ENCODE results near the gene TGFBR1.

TGFBR1 gene

GRCh38 chr9:99104459-99105151 lies at the start of gene TGFBR1:
Gene TGFBR1 (plus strand): TSS chr9:99105113. CDS start chr9:99105206, 93 bp downstream.
- Histone ChIP-seq H3K9me3 (ENCODE audit: control insufficient read depth, insufficient read depth, low read depth, low read length) (no peaks in the 10 kb centered on the region), H3K36me3 (ENCODE audit: control insufficient read depth, insufficient read depth, low read length) (no peaks in the 10 kb centered on the region), H3K9ac (ENCODE audit: low read length) (peak within 1 kb of the TSS; percentile 72), H3K27me3 (ENCODE audit: control insufficient read depth, insufficient read depth, low read length) (0 out of 2 replicates have a peak, but pooled peaks cover 5% of the 10 kb centered on the region), H3K27ac (ENCODE audit: low read depth, low read length) (peak within 1 kb of the TSS; percentile 64), H3K4me3 (ENCODE audit: low read depth, low read length) (peak within 1 kb of the TSS; percentile 92), H3K4me1 (ENCODE audit: control insufficient read depth, insufficient read depth, low read length) (peaks cover 29% of the 10 kb centered on the region)

DNA sequence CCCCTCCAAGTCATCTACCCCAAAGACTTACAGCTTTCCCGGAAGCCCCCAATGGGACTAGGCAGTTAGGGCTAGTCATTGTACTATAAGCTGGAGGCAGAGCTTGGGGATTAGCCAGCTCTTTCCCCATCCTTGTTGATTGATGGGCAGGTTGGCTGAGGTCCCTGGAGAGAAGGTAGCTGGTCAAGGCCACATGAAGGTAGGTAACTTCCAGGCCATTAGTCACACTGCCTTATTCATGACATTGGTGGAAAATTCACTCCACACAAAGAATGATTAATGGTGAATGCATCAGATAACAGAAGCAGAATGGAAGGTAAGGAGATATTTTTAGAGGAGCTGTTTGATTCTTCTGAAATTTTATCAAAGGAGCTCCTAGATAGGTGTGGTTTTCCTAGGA lies 49.5 kb upstream of the TGFBR1 start:
- no peaks in the 10 kb centered on the region for H3K27me3 ChIP-seq (ENCODE audit: control insufficient read depth, insufficient read depth, low read length)
- no peak overlapping the region for H3K9ac ChIP-seq (ENCODE audit: low read length)
- H3K4me1 ChIP-seq (ENCODE audit: control insufficient read depth, insufficient read depth, low read length) = no peaks in the 10 kb centered on the region; the same call in 1 of the 2 replicates
- H3K9me3 ChIP-seq (ENCODE audit: control insufficient read depth, insufficient read depth, low read depth, low read length) = no peaks in the 10 kb centered on the region
- no peak overlapping the region for H3K4me3 ChIP-seq (ENCODE audit: low read depth, low read length)
- H3K36me3 ChIP-seq (ENCODE audit: control insufficient read depth, insufficient read depth, low read length) = no peaks in the 10 kb centered on the region
- H3K27ac ChIP-seq (ENCODE audit: low read depth, low read length) = no peak overlapping the region

DNA sequence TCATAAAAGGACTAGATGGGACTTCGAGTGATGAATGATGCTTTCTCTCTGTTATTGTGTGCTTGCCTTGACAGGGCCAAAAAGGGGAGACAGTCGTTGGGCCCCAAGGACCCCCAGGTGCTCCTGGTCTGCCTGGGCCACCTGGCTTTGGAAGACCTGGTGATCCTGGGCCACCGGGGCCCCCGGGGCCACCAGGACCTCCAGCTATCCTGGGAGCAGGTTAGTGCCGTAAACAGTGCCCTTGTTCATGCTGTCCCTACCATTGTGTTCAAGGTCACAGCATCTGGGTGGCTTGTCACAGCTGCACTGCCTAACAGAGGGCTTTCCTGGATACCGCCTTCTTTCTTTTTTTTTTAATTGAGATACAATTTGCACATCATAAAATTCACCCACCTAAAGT lies 48.7 kb upstream of the TGFBR1 start:
- H3K4me3 ChIP-seq (ENCODE audit: low read depth, low read length) = no peak overlapping the region
- H3K9me3 ChIP-seq (ENCODE audit: control insufficient read depth, insufficient read depth, low read depth, low read length) = no peaks in the 10 kb centered on the region
- H3K27me3 ChIP-seq (ENCODE audit: control insufficient read depth, insufficient read depth, low read length) = no peaks in the 10 kb centered on the region
- no peaks in the 10 kb centered on the region; the same call in 1 of the 2 replicates for H3K4me1 ChIP-seq (ENCODE audit: control insufficient read depth, insufficient read depth, low read length)
- no peak overlapping the region for H3K27ac ChIP-seq (ENCODE audit: low read depth, low read length)
- H3K9ac ChIP-seq (ENCODE audit: low read length) = no peak overlapping the region
- no peaks in the 10 kb centered on the region for H3K36me3 ChIP-seq (ENCODE audit: control insufficient read depth, insufficient read depth, low read length)

- Histone ChIP-seq H3K9me3 (ENCODE audit: control insufficient read depth, insufficient read depth, low read depth, low read length) (no peaks in the 10 kb centered on the region), H3K4me3 (ENCODE audit: low read depth, low read length) (no peak overlapping the region), H3K9ac (ENCODE audit: low read length) (no peak overlapping the region), H3K27ac (ENCODE audit: low read depth, low read length) (no peak overlapping the region), H3K36me3 (ENCODE audit: control insufficient read depth, insufficient read depth, low read length) (no peaks in the 10 kb centered on the region), H3K27me3 (ENCODE audit: control insufficient read depth, insufficient read depth, low read length) (no peaks in the 10 kb centered on the region), H3K4me1 (ENCODE audit: control insufficient read depth, insufficient read depth, low read length) (no peaks in the 10 kb centered on the region; the same call in 1 of the 2 replicates)
Measured at GRCh38 chr9:99056886-99057664, 47.8 kb upstream of the TGFBR1 start.

- Histone ChIP-seq H3K9ac (ENCODE audit: low read length) (no peak overlapping the region), H3K4me3 (ENCODE audit: low read depth, low read length) (no peak overlapping the region), H3K27me3 (ENCODE audit: control insufficient read depth, insufficient read depth, low read length) (no peaks in the 10 kb centered on the region), H3K4me1 (ENCODE audit: control insufficient read depth, insufficient read depth, low read length) (no peaks in the 10 kb centered on the region), H3K27ac (ENCODE audit: low read depth, low read length) (no peak overlapping the region), H3K9me3 (ENCODE audit: control insufficient read depth, insufficient read depth, low read depth, low read length) (no peaks in the 10 kb centered on the region), H3K36me3 (ENCODE audit: control insufficient read depth, insufficient read depth, low read length) (no peaks in the 10 kb centered on the region)
Measured at GRCh38 chr9:99057665-99058625, 47.0 kb upstream of the TGFBR1 start.

DNA sequence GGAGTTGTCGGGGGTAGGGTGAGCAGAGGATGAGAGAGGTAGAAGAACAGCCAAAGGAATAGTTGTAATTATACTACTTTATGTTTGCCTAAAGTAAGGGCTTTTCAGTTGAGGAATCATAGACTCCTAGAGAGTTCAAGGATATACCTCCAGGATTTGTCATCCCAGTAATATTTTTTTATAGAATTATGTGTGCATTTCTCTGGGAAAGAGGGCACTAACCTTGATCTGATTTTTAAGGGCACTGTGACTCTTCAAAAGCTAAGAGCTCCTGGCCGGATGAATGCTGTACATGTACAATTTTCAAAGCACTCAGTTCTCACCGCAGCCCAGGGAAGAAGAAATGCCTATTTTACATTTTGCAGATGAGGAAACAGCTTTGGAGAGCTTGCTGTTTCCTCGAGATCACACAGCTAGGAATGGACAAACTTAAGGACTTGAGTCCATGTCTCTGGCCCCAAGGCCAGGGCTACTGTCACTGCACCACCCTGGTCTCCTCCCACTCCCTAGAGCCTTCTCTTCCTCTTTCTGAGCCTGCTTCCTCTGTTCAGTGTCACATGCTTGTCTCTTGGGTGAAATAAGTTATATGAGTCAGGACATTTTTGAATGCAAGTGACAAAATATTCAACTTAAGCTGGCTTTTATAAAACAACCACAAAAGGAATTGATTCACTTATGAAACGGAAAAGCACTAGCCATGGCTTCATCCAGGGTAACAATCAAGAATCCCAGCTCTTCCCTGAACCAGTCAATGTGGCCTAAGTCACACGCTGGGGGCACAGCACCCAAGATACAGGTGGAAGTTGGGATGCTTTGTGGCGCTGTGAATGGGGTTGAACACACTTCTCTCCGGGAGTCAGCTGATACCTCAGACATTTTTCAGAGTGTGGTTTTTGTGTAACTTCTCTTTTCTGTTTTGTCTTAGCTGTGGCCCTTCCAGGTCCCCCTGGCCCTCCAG lies 45.7 kb upstream of the TGFBR1 start:
- H3K27me3 ChIP-seq (ENCODE audit: control insufficient read depth, insufficient read depth, low read length) = no peaks in the 10 kb centered on the region
- no peaks in the 10 kb centered on the region for H3K4me1 ChIP-seq (ENCODE audit: control insufficient read depth, insufficient read depth, low read length)
- no peak overlapping the region for H3K4me3 ChIP-seq (ENCODE audit: low read depth, low read length)
- no peaks in the 10 kb centered on the region for H3K36me3 ChIP-seq (ENCODE audit: control insufficient read depth, insufficient read depth, low read length)
- H3K9ac ChIP-seq (ENCODE audit: low read length) = no peak overlapping the region
- no peaks in the 10 kb centered on the region for H3K9me3 ChIP-seq (ENCODE audit: control insufficient read depth, insufficient read depth, low read depth, low read length)
- no peak overlapping the region for H3K27ac ChIP-seq (ENCODE audit: low read depth, low read length)

- Histone ChIP-seq H3K9me3 (ENCODE audit: control insufficient read depth, insufficient read depth, low read depth, low read length) (no peaks in the 10 kb centered on the region), H3K36me3 (ENCODE audit: control insufficient read depth, insufficient read depth, low read length) (no peaks in the 10 kb centered on the region), H3K4me1 (ENCODE audit: control insufficient read depth, insufficient read depth, low read length) (no peaks in the 10 kb centered on the region), H3K9ac (ENCODE audit: low read length) (no peak overlapping the region), H3K27ac (ENCODE audit: low read depth, low read length) (no peak overlapping the region), H3K27me3 (ENCODE audit: control insufficient read depth, insufficient read depth, low read length) (no peaks in the 10 kb centered on the region), H3K4me3 (ENCODE audit: low read depth, low read length) (no peak overlapping the region)
Measured at GRCh38 chr9:99060621-99061020, 44.3 kb upstream of the TGFBR1 start.

- H3K27me3 ChIP-seq (ENCODE audit: control insufficient read depth, insufficient read depth, low read length) = no peaks in the 10 kb centered on the region
- no peak overlapping the region for H3K27ac ChIP-seq (ENCODE audit: low read depth, low read length)
- no peak overlapping the region for H3K4me3 ChIP-seq (ENCODE audit: low read depth, low read length)
- no peak overlapping the region for H3K9ac ChIP-seq (ENCODE audit: low read length)
- no peaks in the 10 kb centered on the region for H3K9me3 ChIP-seq (ENCODE audit: control insufficient read depth, insufficient read depth, low read depth, low read length)
- no peaks in the 10 kb centered on the region for H3K4me1 ChIP-seq (ENCODE audit: control insufficient read depth, insufficient read depth, low read length)
- H3K36me3 ChIP-seq (ENCODE audit: control insufficient read depth, insufficient read depth, low read length) = no peaks in the 10 kb centered on the region
Measured at GRCh38 chr9:99062549-99062948, 42.4 kb upstream of the TGFBR1 start.

DNA sequence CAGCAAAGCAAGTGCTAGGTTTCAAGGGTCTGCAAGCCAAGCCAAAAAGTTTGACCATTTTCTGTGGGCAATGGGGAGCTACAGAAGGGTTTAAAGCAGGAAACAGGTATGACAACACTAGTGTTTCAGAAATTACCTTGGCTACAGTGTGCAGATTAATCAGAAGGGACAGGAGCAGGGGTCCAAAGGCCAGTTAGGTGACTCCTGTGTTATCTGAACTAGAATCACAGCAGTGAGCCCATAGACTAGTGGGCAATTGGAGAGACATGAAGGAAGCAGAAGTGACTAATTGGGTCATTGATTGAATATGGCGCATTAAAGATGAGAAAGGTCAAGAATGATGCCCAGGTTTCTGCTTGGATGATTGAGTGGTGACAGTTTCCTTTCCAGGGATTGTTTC lies 41.4 kb upstream of the TGFBR1 start:
- no peaks in the 10 kb centered on the region for H3K9me3 ChIP-seq (ENCODE audit: control insufficient read depth, insufficient read depth, low read depth, low read length)
- no peaks in the 10 kb centered on the region for H3K4me1 ChIP-seq (ENCODE audit: control insufficient read depth, insufficient read depth, low read length)
- H3K27ac ChIP-seq (ENCODE audit: low read depth, low read length) = no peak overlapping the region
- no peaks in the 10 kb centered on the region for H3K27me3 ChIP-seq (ENCODE audit: control insufficient read depth, insufficient read depth, low read length)
- H3K4me3 ChIP-seq (ENCODE audit: low read depth, low read length) = no peak overlapping the region
- H3K9ac ChIP-seq (ENCODE audit: low read length) = no peak overlapping the region
- H3K36me3 ChIP-seq (ENCODE audit: control insufficient read depth, insufficient read depth, low read length) = no peaks in the 10 kb centered on the region

GRCh38 chr9:99066571-99066970 lies 38.3 kb upstream of the TGFBR1 start:
- no peaks in the 10 kb centered on the region for H3K27me3 ChIP-seq (ENCODE audit: control insufficient read depth, insufficient read depth, low read length)
- no peaks in the 10 kb centered on the region for H3K4me1 ChIP-seq (ENCODE audit: control insufficient read depth, insufficient read depth, low read length)
- H3K4me3 ChIP-seq (ENCODE audit: low read depth, low read length) = no peak overlapping the region
- H3K27ac ChIP-seq (ENCODE audit: low read depth, low read length) = no peak overlapping the region
- H3K36me3 ChIP-seq (ENCODE audit: control insufficient read depth, insufficient read depth, low read length) = no peaks in the 10 kb centered on the region
- no peak overlapping the region for H3K9ac ChIP-seq (ENCODE audit: low read length)
- H3K9me3 ChIP-seq (ENCODE audit: control insufficient read depth, insufficient read depth, low read depth, low read length) = no peaks in the 10 kb centered on the region

Measured in HUES6 (cell line).